Transverse colon (tissue), 4 donors: ENCODE results near the gene HIF3A. TPM values are rescaled to one million over a fixed set of nuclear protein-coding genes. Genes with fewer than 3 reads are reported as not detected.
A peak's percentile ranks its signal among the peaks of the same experiment; 100 is the strongest.

Source experiments
- DNase-seq: peaks from one replicate; pipeline ENCODE4 v3.0.0-alpha.2; 2019
- H3K27ac ChIP-seq, 4 donors: fragments of 200-600 bp; sonication (generic); 2 replicates each; pipeline ENCODE4 v1.5.1; 2016 to 2018; ENCODE audit warnings: inconsistent platforms in 4 of 4
- H3K27me3 ChIP-seq: fragments of 200-600 bp; sonication (generic); 2 replicates; pipeline ENCODE4 v1.5.1; 2017; ENCODE audit warnings: inconsistent platforms
- H3K36me3 ChIP-seq, 4 donors: fragments of 200-600 bp; sonication (generic); 2 replicates each; pipeline ENCODE4 v1.5.1; 2017 to 2019; ENCODE audit warnings: inconsistent platforms in 4 of 4
- H3K4me1 ChIP-seq, 4 donors: fragments of 200-600 bp; sonication (generic); 2 replicates each; pipeline ENCODE4 v1.5.1; 2017 to 2020; ENCODE audit warnings: inconsistent platforms in 4 of 4
- H3K4me3 ChIP-seq, 4 donors: fragments of 200-600 bp; sonication (generic); 1 replicate in 1 of 4; 2 replicates in 3 of 4; pipeline versions ENCODE4 v1.5.1 to v1.6.1; 2017 to 2019; ENCODE audit warnings: inconsistent platforms in 4 of 4
- H3K9me3 ChIP-seq, 2 donors: fragments of 200-600 bp; sonication (generic); 2 replicates each; pipeline ENCODE4 v1.5.1; 2017 to 2019; ENCODE audit warnings: inconsistent platforms in 2 of 2
- EP300 ChIP-seq: sonication (generic); formaldehyde crosslinking; IDR thresholded peaks from one replicate; pipeline ENCODE4 v1.6.1; 2017; ENCODE audit warnings: antibody characterized with exemption, low read depth
- POLR2A ChIP-seq: fragments of 450-650 bp; IDR thresholded peaks from one replicate; pipeline ENCODE4 v1.6.1; 2016; ENCODE audit warnings: antibody characterized with exemption, mild to moderate bottlenecking, moderate library complexity
- POLR2AphosphoS5 ChIP-seq, 3 donors: sonication (generic); formaldehyde crosslinking; IDR thresholded peaks; one replicate each; pipeline ENCODE4 v1.6.1; 2016; ENCODE audit warnings: antibody characterized with exemption in 3 of 3
- WGBS, 2 donors: methylation state at CpG; one replicate each; pipeline ENCODE4 v1.1.5; 2018; ENCODE audit warnings: low coverage in 1 of 2; 5-methylcytosine and 5-hydroxymethylcytosine counted together
- in situ Hi-C, 4 donors: fragments of 200-750 bp; cut with MboI; loops; one replicate each; pipeline versions ENCODE4 v1.15.0 to v1.15.1; 2017; ENCODE audit warnings: low sequenced_read_pairs in 3 of 4, low pct_ligation_motif_present in 1 of 4, low pct_unique_long_range_greater_than_20kb in 1 of 4
- intact Hi-C: fragments of 100-400 bp; cut with DNase I; formaldehyde crosslinking; loops from one replicate; pipeline ENCODE4 v1.15.1; 2023; ENCODE audit warnings: low total_unique reads
- total RNA-seq, 4 donors: library from RNA; depleted of rRNA; stranded (reverse); fragments of >200 nt; gene quantifications; one replicate each; pipeline ENCODE4 v1.1.0, GENCODE V29; 2016
- TF ChIP-seq, protein P1 (sequence below), 5 experiments: fragments of 200-600 bp in 3 of 5; fragments of 450-650 bp in 2 of 5; sonication (generic) in 3 of 5; IDR thresholded peaks; 1 replicate in 2 of 5; 2 replicates in 3 of 5; pipeline ENCODE4 v1.5.1; 2016 to 2017; ENCODE audit warnings: antibody characterized with exemption in 5 of 5, inconsistent platforms in 3 of 5, mild to moderate bottlenecking in 2 of 5, moderate library complexity in 1 of 5

HIF3A gene
- total RNA-seq, 4 donors from 2014 or later: 37.7 to 227 (median 97.5) TPM

DNA sequence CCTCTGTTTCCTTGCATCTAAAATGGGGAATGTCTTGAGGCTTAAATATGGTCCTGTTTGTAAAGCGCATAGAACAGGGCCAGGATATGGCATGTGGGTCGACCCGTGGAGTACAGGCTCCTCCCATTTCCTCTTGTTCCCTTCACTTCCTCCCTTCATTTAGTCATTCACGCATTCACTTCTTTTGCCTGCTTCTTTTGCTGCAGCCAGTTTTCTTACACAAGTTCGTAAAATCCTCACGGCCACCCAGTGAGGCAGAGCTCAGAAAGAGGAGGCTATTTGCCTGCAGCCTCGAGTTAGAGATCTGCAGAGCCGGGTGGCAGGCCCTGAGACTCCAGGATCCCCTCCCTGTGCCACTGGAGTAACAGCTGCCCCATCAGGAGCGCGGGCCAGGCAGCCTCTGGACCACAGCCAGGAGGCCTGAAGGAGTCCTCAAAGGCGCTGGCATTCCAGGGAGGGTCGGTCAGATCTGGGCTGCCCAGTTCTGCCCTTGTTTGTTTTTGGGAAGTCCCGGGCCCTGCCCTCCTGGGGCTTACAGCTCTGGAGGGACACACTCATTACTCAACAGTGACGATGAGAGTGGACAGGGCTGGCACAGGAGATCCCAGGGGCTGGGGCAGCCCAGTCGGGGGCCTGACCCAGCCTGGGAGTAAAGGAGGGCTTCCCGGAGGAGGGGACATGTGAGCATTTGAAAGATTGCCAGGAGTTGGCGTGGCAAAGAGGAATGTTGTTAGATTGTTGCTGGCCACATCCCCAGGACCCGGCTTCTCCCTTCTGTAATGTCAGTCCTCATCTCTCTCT, 54.6 kb downstream of the HIF3A start:
- peaks cover 46 to 54% (median 49%) of the 10 kb centered on the region in 4 donors for H3K4me1 ChIP-seq

DNA sequence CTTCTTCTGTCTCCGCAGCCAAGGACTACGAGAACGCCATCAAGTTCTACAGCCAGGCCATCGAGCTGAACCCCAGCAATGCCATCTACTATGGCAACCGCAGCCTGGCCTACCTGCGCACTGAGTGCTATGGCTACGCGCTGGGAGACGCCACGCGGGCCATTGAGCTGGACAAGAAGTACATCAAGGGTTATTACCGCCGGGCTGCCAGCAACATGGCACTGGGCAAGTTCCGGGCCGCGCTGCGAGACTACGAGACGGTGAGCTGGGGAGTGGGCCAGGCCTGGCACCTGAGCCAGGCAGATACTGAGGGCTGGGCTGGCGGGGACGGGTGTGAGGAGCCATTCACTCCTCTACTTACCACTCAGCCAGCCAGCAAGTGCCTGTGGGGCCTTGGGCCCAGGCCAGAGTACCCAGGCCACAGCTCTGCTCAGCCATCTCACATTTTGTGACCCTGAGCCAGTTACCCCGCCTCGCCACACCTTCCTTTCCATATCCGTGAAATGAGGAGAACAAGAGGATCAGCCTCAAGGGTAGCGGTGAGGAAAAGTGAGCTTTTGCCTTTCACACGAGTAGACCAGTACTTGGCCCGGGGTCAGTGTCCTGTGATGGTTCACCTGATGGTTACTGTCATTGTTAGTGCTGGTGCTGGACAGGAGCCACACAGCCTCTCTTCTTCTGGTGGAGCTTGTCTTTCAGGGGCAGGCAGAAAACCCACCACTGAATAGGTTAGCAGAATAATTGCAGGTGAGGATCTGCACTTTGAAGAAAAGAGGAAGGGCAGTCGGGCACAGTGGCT, 57.1 kb downstream of the HIF3A start:
- Histone ChIP-seq H3K27ac (no peak overlapping the region), H3K36me3 (peaks cover 0 to 16% (median 6%) of the 10 kb centered on the region in 4 donors), H3K4me1 (peaks cover 32 to 36% (median 33%) of the 10 kb centered on the region in 4 donors), H3K4me3 (no peak overlapping the region), H3K27me3 (no peaks in the 10 kb centered on the region), H3K9me3 (no peaks in the 10 kb centered on the region)
- no peak for DNase-seq
- 89 to 91% methylated on average over 3 to 28 of the region's 28 CpGs for WGBS, 2 donors
- TF ChIP-seq POLR2A: no peak
- TF ChIP-seq, protein P1, sequence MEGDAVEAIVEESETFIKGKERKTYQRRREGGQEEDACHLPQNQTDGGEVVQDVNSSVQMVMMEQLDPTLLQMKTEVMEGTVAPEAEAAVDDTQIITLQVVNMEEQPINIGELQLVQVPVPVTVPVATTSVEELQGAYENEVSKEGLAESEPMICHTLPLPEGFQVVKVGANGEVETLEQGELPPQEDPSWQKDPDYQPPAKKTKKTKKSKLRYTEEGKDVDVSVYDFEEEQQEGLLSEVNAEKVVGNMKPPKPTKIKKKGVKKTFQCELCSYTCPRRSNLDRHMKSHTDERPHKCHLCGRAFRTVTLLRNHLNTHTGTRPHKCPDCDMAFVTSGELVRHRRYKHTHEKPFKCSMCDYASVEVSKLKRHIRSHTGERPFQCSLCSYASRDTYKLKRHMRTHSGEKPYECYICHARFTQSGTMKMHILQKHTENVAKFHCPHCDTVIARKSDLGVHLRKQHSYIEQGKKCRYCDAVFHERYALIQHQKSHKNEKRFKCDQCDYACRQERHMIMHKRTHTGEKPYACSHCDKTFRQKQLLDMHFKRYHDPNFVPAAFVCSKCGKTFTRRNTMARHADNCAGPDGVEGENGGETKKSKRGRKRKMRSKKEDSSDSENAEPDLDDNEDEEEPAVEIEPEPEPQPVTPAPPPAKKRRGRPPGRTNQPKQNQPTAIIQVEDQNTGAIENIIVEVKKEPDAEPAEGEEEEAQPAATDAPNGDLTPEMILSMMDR (IDR thresholded peaks at IDR 0.05): no peak
- no peak for TF ChIP-seq EP300
- TF ChIP-seq POLR2AphosphoS5 (IDR thresholded peaks at IDR 0.05): no peak
- intact Hi-C loops (no loop called here), in situ Hi-C loops (no loop called here)

More for the DNA sequence above, 54.6 kb downstream of the HIF3A start:
- 22 to 32% methylated on average over 8 to 15 of the region's 18 CpGs for WGBS, 2 donors
- TF ChIP-seq POLR2AphosphoS5 (IDR thresholded peaks at IDR 0.05): no peak
- TF ChIP-seq, protein P1 (IDR thresholded peaks at IDR 0.05): no peak
- TF ChIP-seq EP300: no peak
- no peak for TF ChIP-seq POLR2A
- Histone ChIP-seq H3K4me3 (peak overlapping the region in 1 of 4 donors; percentile 22), H3K27ac (peak overlapping the region; percentile 77 to 83 (median 80)), H3K9me3 (no peaks in the 10 kb centered on the region), H3K27me3 (no peaks in the 10 kb centered on the region), H3K36me3 (peaks cover 0 to 13% (median 6%) of the 10 kb centered on the region in 4 donors)
- in situ Hi-C loops: no loop called here
- intact Hi-C loops: no loop called here
- DNase-seq: peak; percentile 54

DNA sequence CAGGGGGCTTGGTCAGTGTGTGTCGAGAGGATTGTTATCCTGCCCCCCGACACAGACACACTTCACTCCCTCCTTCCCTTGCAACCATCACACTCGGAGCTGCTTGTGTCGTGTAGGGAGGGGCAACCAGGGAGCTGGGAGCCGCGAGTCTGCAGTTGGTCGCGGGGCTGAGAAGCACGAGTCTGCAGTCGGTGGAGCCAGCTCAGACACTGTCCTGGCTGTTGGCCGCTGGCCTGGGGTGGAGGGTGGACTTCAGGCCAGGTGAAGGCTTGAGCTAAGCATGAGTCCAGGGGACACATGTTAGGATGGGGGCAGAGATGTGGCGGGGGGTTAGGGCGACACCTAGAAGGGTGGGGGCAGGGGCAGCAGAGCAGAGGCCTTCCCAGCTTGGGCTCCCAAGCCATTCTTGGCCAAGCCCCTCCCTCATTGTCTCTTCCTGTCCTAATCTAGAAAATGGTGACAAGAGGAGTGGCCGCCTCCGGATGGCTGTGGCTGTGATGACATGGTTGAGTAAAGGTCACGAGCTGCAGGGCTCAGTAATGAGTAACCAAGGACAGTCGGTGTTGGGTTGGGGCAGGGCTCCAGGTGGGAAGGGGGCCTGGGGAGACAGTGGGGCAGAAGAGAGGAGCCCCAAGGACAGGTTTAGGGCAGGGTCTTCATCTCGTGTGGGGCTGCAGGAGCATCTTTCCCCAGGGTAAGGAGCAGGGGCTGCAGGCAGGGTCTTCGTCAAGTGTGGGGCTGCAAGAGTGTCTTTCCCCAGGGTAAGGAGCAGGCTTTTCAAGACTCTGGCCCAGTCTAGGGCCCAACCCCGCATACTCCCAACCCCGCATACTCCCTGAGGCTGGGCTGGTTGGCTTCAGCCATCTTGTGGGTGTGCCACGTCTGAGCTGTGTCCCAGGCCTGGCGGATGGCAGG, 58.6 kb downstream of the HIF3A start:
- intact Hi-C loops: no loop called here
- no peak for DNase-seq
- TF ChIP-seq EP300: no peak
- no peak for TF ChIP-seq POLR2AphosphoS5 (IDR thresholded peaks at IDR 0.05)
- TF ChIP-seq, protein P1 (IDR thresholded peaks at IDR 0.05): no peak
- no peak for TF ChIP-seq POLR2A

More for the DNA sequence above, 58.6 kb downstream of the HIF3A start:
- Histone ChIP-seq H3K4me1 (peaks cover 17 to 21% (median 19%) of the 10 kb centered on the region in 4 donors), H3K4me3 (no peak overlapping the region), H3K27me3 (no peaks in the 10 kb centered on the region), H3K9me3 (no peaks in the 10 kb centered on the region), H3K27ac (no peak overlapping the region), H3K36me3 (peaks cover 0 to 16% (median 6%) of the 10 kb centered on the region in 4 donors)
- in situ Hi-C loops: no loop called here
- WGBS, 2 donors: 86% methylated on average over 22 of the region's 23 CpGs; no CpG with 5 or more reads in 1 of the 2 donors
